ENCODE results near the gene BCL2. TPM values are rescaled to one million over a fixed set of nuclear protein-coding genes. Genes with fewer than 3 reads are reported as not detected.
A peak's percentile ranks its signal among the peaks of the same experiment; 100 is the strongest.

Gene BCL2
- polyA plus RNA-seq, 6 donors from 2014 or later, result 11.8 to 43.0 (median 30.1) TPM

DNA sequence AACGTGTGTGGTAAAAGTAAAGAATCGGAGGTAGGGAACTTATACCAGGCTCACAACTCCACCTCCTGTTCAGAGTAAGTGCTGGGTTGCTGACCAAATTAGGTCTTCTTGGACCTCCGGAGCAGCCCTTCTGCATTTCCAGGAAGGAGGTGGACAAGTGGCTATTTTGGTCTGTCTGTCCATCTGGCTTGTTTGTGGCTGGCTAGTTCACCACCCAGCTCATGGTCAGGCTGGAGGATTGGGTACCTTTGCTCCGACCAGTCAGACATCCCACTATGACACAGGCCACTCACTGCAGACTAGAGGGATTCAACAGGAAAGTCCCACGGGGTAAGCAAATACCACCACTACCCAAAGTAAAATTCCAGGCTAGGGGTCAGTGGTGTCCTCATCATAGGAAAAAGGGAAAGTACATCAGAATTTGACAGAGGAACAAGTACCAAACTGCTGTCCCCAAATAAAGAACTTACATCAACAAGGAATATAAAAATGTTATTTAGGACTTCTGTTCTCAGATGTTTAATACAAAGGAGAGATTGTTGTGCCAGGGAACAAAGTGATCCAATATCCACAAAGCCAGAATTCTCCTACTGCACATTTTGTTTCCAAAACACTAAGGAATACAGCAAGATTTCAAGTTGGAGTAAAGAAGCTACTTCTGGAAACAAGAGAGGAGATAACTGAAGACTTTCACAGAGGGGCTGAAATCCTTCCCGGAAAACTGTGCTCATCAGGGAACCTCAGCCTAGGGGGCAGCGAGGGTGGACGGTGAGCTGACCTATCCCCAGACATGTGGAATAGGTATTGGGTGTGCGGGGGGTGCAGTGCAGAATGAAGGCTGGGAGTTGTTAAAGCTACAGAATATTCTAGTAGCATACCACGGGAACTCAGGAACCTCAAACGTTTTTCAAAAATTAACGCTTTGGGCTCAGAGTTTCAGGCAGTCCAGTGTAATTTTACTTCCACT lies 56.9 kb downstream of the BCL2 start:
- DNase-seq, result no peak
- ATAC-seq (ENCODE audit: low read depth in 2 of 2), result no peak
- H3K36me3 Mint-ChIP-seq, result peaks cover 13 to 30% of the 10 kb centered on the region in 2 donors
- H3K27me3 Mint-ChIP-seq, result no peaks in the 10 kb centered on the region
- H3K4me3 Mint-ChIP-seq, result peak overlapping the region in 1 of 8 donors; percentile 35
- H3K9me3 Mint-ChIP-seq, result no peaks in the 10 kb centered on the region
- peaks cover 35 to 54% (median 48%) of the 10 kb centered on the region in 3 donors for H3K4me1 Mint-ChIP-seq
- H3K27ac Mint-ChIP-seq, result peak overlapping the region in 4 of 6 donors; percentile 41 to 79 (median 66)

DNA sequence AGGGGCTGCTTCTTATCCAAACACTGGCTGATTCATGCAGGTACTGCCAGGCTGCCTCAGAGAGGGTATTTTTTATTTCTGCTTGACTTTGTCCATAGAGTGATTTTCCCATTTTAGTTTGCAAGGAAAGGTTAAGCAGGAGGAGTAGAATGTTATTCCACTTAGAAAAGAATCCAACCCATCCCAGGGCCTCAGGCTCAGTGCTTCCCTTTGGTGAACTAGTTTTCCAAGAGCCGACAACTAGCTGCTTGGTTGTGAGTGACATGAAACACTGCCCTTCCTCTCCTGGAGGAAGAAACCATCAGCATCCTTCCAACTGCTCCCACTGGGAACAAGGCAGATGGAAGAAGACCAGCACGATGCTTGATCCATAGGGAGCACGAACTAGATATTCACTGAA lies 58.5 kb downstream of the BCL2 start:
- no peak overlapping the region for H3K4me3 Mint-ChIP-seq
- H3K9me3 Mint-ChIP-seq, result no peaks in the 10 kb centered on the region
- H3K4me1 Mint-ChIP-seq, result peaks cover 31 to 50% (median 42%) of the 10 kb centered on the region in 3 donors
- no peak for DNase-seq
- no peak for ATAC-seq (ENCODE audit: low read depth in 2 of 2)
- H3K27ac Mint-ChIP-seq, result peak overlapping the region in 3 of 6 donors; percentile 16 to 58 (median 27)
- H3K36me3 Mint-ChIP-seq, result peaks cover 0 to 25% of the 10 kb centered on the region in 2 donors
- no peaks in the 10 kb centered on the region for H3K27me3 Mint-ChIP-seq

DNA sequence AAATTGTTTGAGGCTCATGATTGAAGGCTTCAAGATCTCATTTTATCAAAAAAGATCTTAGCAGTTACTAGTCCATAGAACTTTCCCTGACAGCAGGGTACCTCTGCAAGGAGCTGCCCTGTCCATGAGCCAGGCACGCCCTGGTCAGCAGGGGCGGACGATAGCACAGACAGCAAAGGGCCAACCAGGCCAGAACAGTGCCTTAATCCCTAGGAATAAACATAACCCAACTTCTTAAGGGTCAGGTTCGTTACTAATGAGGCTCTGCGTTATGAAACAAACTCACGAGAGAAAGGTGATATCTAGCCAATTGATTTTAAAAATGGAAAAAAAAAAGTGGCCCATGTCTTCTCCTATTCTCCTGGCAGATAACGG lies 59.2 kb downstream of the BCL2 start:
- Mint-ChIP-seq H3K36me3 (peaks cover 0 to 27% of the 10 kb centered on the region in 2 donors), H3K4me1 (peaks cover 29 to 49% (median 46%) of the 10 kb centered on the region in 3 donors), H3K27me3 (no peaks in the 10 kb centered on the region), H3K9me3 (no peaks in the 10 kb centered on the region), H3K27ac (peak overlapping the region in 3 of 6 donors; percentile 16 to 77 (median 60)), H3K4me3 (no peak overlapping the region)
- DNase-seq (no peak), ATAC-seq (ENCODE audit: low read depth in 2 of 2) (no peak)

DNA sequence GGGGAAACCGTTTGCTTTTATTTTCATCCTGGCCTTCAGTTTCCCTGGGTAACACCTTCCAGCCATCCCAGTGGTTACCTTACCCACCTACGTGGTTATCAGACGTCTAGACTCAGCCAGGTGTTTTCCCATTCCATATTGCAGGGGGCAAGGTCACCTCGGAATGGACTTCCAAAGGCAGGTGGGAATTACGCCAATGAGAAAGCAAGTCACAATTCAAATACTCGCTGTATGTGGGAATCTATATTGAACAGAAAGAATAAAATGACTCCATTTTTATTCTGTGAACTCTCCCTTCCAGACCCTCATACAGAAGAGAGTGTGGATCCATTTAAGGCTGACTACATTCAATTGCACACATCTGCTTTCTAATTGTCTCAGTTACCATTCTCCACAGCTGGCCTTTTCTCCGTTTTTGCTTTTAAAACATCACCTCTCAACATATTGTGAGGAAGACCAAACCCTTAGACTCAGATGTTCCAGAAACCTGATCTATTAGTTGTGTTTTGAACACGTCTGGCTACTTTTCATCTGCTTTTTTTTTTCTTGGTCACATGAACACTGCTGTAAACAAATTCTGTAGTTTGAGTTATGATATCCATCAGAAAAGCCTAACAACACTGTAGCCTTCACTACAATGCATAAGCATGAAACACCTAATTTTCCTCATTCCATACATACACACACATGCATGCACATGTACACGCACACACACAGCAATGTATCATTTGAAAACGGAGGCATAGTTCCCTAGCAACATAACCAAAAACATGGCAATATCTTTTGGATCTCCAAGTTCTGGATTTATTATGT lies 59.8 kb downstream of the BCL2 start:
- H3K4me1 Mint-ChIP-seq, result peaks cover 26 to 54% (median 52%) of the 10 kb centered on the region in 3 donors
- peaks cover 0 to 32% of the 10 kb centered on the region in 2 donors for H3K36me3 Mint-ChIP-seq
- no peaks in the 10 kb centered on the region for H3K9me3 Mint-ChIP-seq
- H3K27ac Mint-ChIP-seq, result peak overlapping the region in 3 of 6 donors; percentile 16 to 77 (median 72)
- no peak for ATAC-seq (ENCODE audit: low read depth in 2 of 2)
- no peaks in the 10 kb centered on the region for H3K27me3 Mint-ChIP-seq
- DNase-seq, result no peak
- H3K4me3 Mint-ChIP-seq, result no peak overlapping the region

DNA sequence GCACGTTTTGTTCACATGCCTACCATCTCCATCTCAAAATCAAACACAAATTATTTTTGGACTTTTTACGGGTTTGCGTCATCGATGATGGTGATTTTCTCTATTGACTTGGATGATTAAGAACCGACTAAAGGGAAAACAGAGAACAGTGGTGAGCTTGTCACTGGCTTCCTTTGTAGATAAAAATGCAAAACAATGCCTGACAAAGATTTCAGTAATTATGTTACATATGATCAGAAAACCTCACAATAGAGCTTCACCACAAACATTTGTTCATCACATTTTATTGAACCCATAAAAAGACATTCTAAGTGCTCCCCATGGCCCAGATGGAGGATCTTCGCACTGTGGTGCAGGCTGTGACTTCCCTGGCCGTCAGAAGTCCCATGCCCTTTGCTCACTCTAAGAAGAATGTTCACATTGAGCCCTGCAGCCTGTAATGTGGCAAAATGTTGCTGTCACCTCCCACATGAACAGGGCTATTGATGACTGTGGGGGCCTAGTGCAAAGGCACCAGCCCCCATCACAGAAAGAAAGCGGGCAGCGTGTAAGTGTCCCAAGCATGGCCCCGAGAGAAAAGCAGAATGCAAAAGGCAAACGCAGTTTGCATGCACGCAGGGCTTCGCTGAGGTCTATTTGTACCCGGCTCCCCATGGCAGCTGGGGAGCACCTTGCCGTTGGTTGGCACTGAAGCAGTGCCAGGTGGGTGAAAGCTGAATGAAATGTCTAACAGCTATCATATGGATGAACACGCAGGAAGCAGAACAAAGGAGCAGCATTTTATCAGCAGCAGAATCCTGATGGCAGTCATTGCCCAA lies 60.6 kb downstream of the BCL2 start:
- H3K27me3 Mint-ChIP-seq, result no peaks in the 10 kb centered on the region
- no peak for ATAC-seq (ENCODE audit: low read depth in 2 of 2)
- H3K4me3 Mint-ChIP-seq, result no peak overlapping the region
- H3K27ac Mint-ChIP-seq, result peak overlapping the region in 1 of 6 donors; percentile 51
- DNase-seq, result no peak
- H3K9me3 Mint-ChIP-seq, result no peaks in the 10 kb centered on the region
- H3K36me3 Mint-ChIP-seq, result peaks cover 0 to 38% of the 10 kb centered on the region in 2 donors
- H3K4me1 Mint-ChIP-seq, result peaks cover 30 to 57% (median 54%) of the 10 kb centered on the region in 3 donors

DNA sequence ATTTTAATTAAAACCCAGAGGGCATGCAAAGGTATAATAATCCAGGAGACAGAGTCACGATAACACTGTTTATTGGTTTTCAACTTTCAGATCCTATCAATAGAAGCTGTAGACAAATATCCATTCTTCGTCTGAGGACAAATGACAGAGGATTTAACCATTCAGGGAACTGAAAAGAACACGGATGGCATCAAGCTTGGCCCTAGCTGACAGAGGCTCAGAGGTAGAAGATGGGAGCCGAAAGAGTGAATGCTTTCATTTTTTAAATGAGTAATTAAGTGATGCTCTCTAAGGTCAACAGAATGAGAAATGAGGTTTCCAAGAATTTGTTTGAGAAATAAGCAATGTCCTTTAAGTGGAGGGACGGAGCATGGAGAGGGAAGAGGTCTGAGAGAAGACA lies 62.1 kb downstream of the BCL2 start:
- no peaks in the 10 kb centered on the region for H3K9me3 Mint-ChIP-seq
- peaks cover 31 to 64% (median 54%) of the 10 kb centered on the region in 3 donors for H3K4me1 Mint-ChIP-seq
- H3K27ac Mint-ChIP-seq, result peak overlapping the region in 4 of 6 donors; percentile 25 to 70 (median 51)
- no peaks in the 10 kb centered on the region for H3K27me3 Mint-ChIP-seq
- no peak for ATAC-seq (ENCODE audit: low read depth in 2 of 2)
- no peak overlapping the region for H3K4me3 Mint-ChIP-seq
- peaks cover 6 to 44% of the 10 kb centered on the region in 2 donors for H3K36me3 Mint-ChIP-seq
- no peak for DNase-seq

DNA sequence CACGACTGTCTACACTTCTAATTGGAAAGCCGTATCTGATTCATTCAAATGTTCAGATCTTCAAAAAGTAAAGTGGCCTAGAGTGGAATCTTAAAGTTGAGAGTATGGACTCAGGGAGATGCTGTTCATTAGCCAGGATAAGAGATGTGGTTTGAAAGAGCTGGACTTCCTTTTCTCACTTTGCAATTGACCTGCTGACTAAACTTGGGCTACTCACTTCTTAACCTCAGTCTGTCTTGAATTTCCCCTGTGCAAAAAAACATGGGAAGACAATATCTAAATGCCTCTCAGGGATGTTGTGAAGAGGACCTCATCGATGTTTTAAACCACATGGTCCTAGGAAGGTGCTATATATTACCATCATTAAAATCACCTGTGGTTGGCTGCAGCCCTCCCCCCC lies 64.1 kb downstream of the BCL2 start:
- H3K4me3 Mint-ChIP-seq, result no peak overlapping the region
- H3K36me3 Mint-ChIP-seq, result peaks cover 9 to 43% of the 10 kb centered on the region in 2 donors

DNA sequence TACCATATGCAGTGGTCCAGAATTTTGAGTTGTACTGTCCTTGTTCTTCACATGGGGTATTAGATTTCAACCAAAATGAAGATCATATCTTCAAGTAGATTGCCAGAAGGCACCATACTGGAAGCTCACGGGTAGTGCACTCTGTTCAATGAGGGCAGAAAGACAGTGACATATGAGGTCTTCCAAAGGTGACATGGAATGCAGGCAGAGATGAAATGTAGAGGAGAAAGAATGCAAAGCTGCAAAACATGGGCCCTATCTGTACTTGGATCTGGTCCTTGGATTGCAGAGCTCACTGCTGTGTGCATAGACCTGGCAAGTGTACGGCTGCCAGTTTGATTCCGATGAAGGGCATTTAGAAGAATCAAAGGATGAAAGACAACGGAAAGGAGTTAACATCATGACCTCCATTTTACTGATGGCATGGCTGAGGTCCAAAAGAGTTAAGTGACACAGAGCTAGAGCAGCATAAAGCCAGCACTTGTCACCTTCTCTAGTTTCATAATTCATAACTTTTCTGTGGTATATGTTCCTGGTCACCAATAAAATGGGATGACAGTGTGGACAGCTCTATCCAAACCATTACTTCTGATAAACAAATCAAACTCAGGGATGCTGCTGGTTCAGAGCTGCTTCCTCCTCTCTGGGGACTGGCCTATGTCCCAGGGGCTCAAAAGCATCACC lies 64.7 kb downstream of the BCL2 start:
- no peaks in the 10 kb centered on the region for H3K27me3 Mint-ChIP-seq
- peaks cover 9 to 43% of the 10 kb centered on the region in 2 donors for H3K36me3 Mint-ChIP-seq
- no peak for ATAC-seq (ENCODE audit: low read depth in 2 of 2)
- peak overlapping the region in 5 of 6 donors; percentile 4 to 68 (median 56) for H3K27ac Mint-ChIP-seq
- DNase-seq, result no peak
- peaks cover 30 to 60% (median 45%) of the 10 kb centered on the region in 3 donors for H3K4me1 Mint-ChIP-seq
- no peaks in the 10 kb centered on the region for H3K9me3 Mint-ChIP-seq
- no peak overlapping the region for H3K4me3 Mint-ChIP-seq

More for the DNA sequence above, 64.1 kb downstream of the BCL2 start:
- Mint-ChIP-seq H3K27ac (peak overlapping the region in 1 of 6 donors; percentile 56), H3K27me3 (no peaks in the 10 kb centered on the region), H3K4me1 (peaks cover 32 to 55% (median 44%) of the 10 kb centered on the region in 3 donors), H3K9me3 (no peaks in the 10 kb centered on the region)
- no peak for DNase-seq
- no peak for ATAC-seq (ENCODE audit: low read depth in 2 of 2)

DNA sequence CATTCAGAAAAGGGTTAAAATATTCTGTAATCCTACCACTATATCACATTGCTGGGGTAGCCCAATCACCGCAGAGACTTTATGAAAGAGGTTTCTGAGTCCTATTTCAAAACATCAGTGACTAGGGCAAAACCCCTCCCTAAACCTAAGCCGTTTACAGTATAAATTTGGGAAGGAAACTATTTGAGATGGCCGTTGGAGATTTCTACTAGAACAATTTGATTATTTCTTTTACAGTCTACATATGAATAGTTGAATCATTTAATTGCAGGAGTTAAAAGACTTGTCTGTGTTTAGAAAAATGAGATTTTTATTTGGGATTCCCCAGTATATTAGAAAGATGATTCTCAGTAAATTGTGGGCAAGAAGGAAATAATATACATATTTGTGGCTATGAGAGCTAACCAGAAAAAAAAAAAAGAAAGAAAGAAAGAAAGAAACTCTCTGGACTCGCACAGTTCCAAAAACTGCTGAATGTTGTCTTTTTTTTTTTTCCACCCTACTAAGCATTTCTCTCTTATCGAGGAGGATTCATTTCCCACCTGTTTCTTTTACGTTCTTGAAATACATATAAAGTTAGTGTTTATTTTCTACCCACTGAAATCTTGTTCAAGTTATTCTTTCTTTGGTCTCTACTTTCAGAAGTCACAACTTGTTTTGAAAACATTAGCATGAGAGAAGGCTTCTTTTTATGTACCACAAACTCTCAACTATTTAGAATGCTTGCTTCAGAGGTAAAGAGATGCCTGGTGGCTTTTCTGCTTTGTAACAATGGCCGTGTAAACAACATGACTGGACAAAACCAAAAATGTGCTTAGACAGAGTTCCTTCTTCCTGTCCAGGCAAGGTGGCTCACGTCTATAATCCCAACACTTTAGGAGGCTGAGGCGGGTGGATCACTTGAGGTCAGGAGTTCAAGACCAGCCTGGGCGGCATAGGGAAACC lies 65.9 kb downstream of the BCL2 start:
- H3K4me3 Mint-ChIP-seq, result no peak overlapping the region

DNA sequence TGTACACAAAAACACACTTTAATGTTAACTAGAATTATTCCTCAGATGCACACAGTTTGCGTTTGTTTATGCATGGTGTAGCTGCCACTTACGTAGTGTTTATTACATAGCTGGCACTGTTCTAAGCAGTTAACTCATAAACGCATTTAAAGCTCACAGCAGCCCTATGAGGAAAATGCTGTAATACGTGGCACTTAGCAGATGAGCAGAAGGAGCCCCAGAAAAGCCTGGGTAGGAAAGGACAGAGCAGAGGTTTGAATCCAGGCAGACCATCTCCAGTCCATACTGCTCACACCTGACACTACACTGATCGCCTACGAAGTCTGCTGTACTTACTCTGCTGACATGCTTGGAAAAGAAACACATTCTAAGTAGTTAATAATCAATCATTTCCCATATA lies 66.6 kb downstream of the BCL2 start:
- Mint-ChIP-seq H3K9me3 (no peaks in the 10 kb centered on the region), H3K4me1 (peaks cover 38 to 73% (median 46%) of the 10 kb centered on the region in 3 donors), H3K27ac (peak overlapping the region in 1 of 6 donors; percentile 71), H3K36me3 (peaks cover 9 to 35% of the 10 kb centered on the region in 2 donors), H3K27me3 (no peaks in the 10 kb centered on the region), H3K4me3 (no peak overlapping the region)
- ATAC-seq (ENCODE audit: low read depth in 2 of 2) (no peak), DNase-seq (no peak)

More for the DNA sequence above, 65.9 kb downstream of the BCL2 start:
- H3K4me1 Mint-ChIP-seq, result peaks cover 38 to 69% (median 46%) of the 10 kb centered on the region in 3 donors
- ATAC-seq (ENCODE audit: low read depth in 2 of 2) (no peak), DNase-seq (no peak)
- peak overlapping the region in 2 of 6 donors; percentile 54 to 71 for H3K27ac Mint-ChIP-seq
- H3K9me3 Mint-ChIP-seq, result no peaks in the 10 kb centered on the region
- H3K36me3 Mint-ChIP-seq, result peaks cover 9 to 35% of the 10 kb centered on the region in 2 donors
- H3K27me3 Mint-ChIP-seq, result no peaks in the 10 kb centered on the region

DNA sequence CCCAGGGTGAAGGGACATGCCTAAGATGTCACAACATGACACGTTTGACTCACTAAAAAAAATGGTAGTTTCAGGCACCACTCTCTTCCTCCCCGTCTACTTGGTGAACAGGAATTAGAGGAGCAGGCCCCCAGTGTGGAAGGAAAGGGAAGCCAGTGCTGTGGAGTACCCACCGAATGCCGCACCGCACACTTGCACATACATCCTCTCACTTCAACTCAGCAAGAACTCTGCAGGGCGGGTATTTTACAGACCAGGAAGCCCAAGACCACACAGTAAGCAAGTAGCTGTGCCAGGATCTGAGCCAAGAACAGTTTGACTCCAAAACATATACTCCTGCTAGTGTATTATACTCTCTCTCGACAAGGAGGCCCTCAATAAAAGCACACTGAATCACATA lies 69.8 kb downstream of the BCL2 start:
- no peak for DNase-seq
- peaks cover 38 to 76% (median 42%) of the 10 kb centered on the region in 3 donors for H3K4me1 Mint-ChIP-seq

More for the DNA sequence above, 69.8 kb downstream of the BCL2 start:
- Mint-ChIP-seq H3K36me3 (peaks cover 15 to 27% of the 10 kb centered on the region in 2 donors), H3K27me3 (no peaks in the 10 kb centered on the region), H3K4me3 (peak overlapping the region in 6 of 8 donors; percentile 2 to 77 (median 32)), H3K27ac (peak overlapping the region in 5 of 6 donors; percentile 33 to 84 (median 64)), H3K9me3 (no peaks in the 10 kb centered on the region)
- peak; percentile 32 to 64 for ATAC-seq (ENCODE audit: low read depth in 2 of 2)

Measured in naive B cell (primary cell).